Peyer's patch (tissue), 4 donors: ENCODE data around the gene MAPK1.

Experiments used
- POLR2A ChIP-seq, 2 donors: fragments of 450-650 bp; IDR thresholded peaks; one replicate each; pipeline ENCODE4 v1.5.1; 2017; ENCODE audit warnings: antibody characterized with exemption in 2 of 2, mild to moderate bottlenecking in 2 of 2, moderate library complexity in 2 of 2
- TF ChIP-seq, protein P1 (sequence below), 6 experiments: fragments of 450-650 bp in 4 of 6; fragments of 200-600 bp in 2 of 6; sonication (generic) in 1 of 6; IDR thresholded peaks; one replicate each; pipeline ENCODE4 v1.5.1; 2017 to 2019; ENCODE audit warnings: antibody characterized with exemption in 6 of 6, mild to moderate bottlenecking in 3 of 6, moderate library complexity in 1 of 6

DNA sequence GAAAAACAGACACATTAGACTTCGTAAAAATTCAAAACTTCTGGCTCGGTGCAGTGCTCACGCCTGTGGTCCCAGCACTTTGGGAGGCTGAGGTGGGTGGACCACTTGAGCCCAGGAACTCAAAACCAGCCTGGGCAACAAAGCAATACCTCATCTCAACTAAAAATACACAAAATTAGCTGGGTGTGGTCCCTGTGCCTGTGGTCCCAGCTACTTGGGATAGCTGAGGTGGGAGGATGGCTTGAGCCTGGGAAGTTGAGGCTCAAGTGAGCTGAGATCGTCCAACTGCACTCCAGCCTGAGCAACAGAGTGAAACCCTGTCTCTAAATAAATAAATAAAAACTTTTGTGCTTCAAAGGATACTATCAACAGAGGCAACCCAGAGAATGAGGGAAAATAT is 155.6 kb downstream of the MAPK1 start:
- TF ChIP-seq, protein P1, sequence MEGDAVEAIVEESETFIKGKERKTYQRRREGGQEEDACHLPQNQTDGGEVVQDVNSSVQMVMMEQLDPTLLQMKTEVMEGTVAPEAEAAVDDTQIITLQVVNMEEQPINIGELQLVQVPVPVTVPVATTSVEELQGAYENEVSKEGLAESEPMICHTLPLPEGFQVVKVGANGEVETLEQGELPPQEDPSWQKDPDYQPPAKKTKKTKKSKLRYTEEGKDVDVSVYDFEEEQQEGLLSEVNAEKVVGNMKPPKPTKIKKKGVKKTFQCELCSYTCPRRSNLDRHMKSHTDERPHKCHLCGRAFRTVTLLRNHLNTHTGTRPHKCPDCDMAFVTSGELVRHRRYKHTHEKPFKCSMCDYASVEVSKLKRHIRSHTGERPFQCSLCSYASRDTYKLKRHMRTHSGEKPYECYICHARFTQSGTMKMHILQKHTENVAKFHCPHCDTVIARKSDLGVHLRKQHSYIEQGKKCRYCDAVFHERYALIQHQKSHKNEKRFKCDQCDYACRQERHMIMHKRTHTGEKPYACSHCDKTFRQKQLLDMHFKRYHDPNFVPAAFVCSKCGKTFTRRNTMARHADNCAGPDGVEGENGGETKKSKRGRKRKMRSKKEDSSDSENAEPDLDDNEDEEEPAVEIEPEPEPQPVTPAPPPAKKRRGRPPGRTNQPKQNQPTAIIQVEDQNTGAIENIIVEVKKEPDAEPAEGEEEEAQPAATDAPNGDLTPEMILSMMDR (IDR thresholded peaks at IDR 0.05): no peak
- TF ChIP-seq POLR2A (IDR thresholded peaks at IDR 0.05): no peak
